GM18520 (cell line): ENCODE measurements around the gene HORMAD2.

Experiments
- ATAC-seq: cut with Tn5 transposase; IDR thresholded peaks from one replicate; pipeline ENCODE4 v1.9.1; 2021; ENCODE audit not compliant: unreplicated experiment

Gene HORMAD2

GRCh38 chr22:30104501-30105156, 24.4 kb downstream of the HORMAD2 start:
- ATAC-seq, result no peak

- ATAC-seq, result no peak
These were observed 25.2 kb downstream of the HORMAD2 start for GRCh38 chr22:30105483-30105882.

- ATAC-seq, result no peak
These were observed 33.2 kb downstream of the HORMAD2 start for GRCh38 chr22:30113494-30113893.

- ATAC-seq, result no peak
These were observed 34.1 kb downstream of the HORMAD2 start for GRCh38 chr22:30114361-30114760.

GRCh38 chr22:30115705-30116104, 35.4 kb downstream of the HORMAD2 start:
- ATAC-seq, result no peak

- no peak for ATAC-seq
These were observed 36.3 kb downstream of the HORMAD2 start for GRCh38 chr22:30116362-30117117.

GRCh38 chr22:30117256-30117655, 37.0 kb downstream of the HORMAD2 start:
- ATAC-seq, result no peak

GRCh38 chr22:30118291-30118690, 38.0 kb downstream of the HORMAD2 start:
- ATAC-seq, result no peak

GRCh38 chr22:30121960-30122359, 41.7 kb downstream of the HORMAD2 start:
- no peak for ATAC-seq

- no peak for ATAC-seq
These were observed 43.2 kb downstream of the HORMAD2 start for GRCh38 chr22:30123463-30123862.

GRCh38 chr22:30127749-30128166, 47.5 kb downstream of the HORMAD2 start:
- no peak for ATAC-seq

- no peak for ATAC-seq
These were observed 48.2 kb downstream of the HORMAD2 start for GRCh38 chr22:30128511-30128910.

GRCh38 chr22:30129636-30130035, 49.4 kb downstream of the HORMAD2 start:
- no peak for ATAC-seq

- ATAC-seq, result no peak
These were observed 52.2 kb downstream of the HORMAD2 start for GRCh38 chr22:30132290-30132996.

GRCh38 chr22:30140414-30140813, 60.1 kb downstream of the HORMAD2 start:
- ATAC-seq, result no peak

GRCh38 chr22:30143265-30143664, 63.0 kb downstream of the HORMAD2 start:
- no peak for ATAC-seq

- ATAC-seq, result no peak
These were observed 64.1 kb downstream of the HORMAD2 start for GRCh38 chr22:30144391-30144790.

GRCh38 chr22:30150212-30150611, 69.9 kb downstream of the HORMAD2 start:
- no peak for ATAC-seq

- no peak for ATAC-seq
These were observed 78.0 kb downstream of the HORMAD2 start for GRCh38 chr22:30158277-30158676.

- no peak for ATAC-seq
These were observed 78.7 kb downstream of the HORMAD2 start for GRCh38 chr22:30158744-30159500.
